Activated CD8-positive, alpha-beta memory T cell treated with anti-CD3 and anti-CD28 coated beads for 24 hours (primary cell): ENCODE measurements around the gene ZC3H10.

Source experiments
- DNase-seq: peaks from one replicate; pipeline ENCODE4 v3.0.0-alpha.2; 2020

The ZC3H10 gene

DNA sequence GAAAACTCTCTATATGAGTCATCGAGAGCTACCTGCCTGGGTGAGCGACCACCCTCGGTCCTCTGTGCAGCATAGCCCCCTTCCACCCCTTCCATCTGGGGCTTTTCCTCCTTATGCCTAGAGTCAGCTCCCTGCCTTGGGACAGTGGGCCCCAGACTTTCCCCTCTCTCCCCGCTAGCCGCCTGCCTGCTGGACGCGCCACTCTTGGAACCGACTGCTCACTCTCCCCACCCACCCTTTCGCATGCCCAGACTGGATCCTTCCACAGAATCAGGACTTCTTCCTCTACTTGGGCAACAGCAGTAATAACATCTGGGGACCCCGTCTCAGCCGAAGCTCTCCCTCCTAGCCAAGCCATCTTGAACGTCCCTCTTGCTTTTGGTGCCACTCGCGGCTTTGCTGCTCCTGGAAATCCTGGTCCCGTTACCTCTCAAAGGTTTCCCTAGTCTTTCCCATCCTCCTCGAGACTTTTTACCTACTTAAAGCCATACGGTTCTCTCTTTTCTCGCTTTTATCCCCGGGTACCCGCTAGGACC, 10.7 kb downstream of the ZC3H10 start:
- DNase-seq: peak; percentile 80

DNA sequence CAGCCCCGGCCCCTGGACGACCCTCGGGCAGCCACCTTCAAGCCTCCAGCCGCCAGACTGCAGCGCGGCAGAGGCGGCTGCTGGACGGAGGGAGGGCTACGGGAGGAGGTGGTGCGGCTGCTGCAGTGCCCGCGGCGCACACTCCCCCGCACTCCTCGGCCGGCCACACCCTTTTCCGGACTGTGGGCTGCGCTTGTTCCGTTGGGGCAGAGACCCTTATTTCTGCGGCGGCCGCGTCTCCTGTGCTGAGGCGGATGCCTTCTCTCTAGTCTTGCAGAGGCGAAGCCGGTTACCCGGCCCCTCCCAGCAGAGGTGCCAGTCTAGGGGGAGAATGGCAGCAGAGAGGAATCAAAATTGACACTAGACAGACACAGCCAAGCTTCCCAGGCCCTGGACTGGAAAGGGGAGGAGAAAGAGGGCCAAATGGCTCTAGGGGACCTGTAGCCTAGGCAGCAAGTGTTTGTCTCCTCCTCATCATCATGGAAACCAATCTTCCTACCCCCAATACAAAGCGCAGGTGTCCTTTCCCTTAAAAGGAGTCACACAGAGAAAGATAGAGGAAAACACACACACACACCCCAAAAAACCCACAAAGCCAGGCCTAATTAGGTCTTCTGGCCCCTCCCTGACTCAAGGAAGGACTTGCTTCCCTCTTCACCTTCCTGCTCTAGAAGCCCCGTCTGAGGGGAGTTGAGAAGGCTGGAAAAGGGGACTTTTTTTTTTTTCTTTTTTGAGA, 11.3 kb downstream of the ZC3H10 start:
- peak; percentile 89 for DNase-seq

DNA sequence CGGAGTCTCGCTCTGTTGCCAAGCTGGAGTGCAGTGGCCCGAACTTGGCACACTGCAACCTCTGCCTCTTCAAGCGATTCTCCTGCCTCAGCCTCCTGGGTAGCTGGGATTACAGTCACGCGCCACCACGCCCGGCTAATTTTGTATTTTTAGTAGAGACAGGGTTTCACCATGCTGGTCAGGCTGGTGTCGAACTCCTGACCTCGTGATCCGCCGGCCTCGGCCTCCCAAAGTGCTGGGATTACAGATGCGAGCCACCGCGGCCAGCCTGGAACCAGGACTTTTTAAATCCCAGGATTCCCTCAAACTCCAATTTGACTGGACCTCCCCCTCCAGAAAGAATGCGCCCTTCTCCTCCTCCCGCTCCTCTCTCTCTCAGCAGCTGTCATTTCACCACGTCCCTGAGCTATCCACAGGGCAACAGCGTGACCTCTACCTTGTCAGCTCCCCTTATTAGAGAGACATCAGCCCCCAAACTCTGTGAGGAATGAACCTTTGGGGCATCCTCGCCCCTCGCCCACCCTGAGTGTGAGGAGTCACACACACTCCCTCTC, 12.0 kb downstream of the ZC3H10 start:
- no peak for DNase-seq

DNA sequence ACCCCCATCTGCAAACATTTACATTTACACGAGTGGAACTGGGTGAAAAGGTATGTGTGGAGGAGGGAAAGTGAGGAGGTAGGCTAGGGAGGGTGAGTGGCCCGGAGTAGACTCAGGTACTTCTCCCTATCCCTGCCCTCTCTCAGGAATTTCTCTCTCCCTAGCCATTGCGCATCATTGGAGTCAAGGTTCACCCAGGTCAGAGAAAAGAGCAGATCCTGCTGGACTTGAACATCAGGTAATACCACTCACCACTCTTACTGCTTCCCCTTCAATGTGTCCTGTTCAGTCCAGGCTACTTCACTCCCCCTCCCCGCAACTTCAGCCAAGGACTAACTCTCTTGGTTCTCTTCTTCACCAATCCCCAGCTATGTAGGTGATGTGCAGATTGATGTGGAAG, 12.8 kb downstream of the ZC3H10 start:
- DNase-seq: no peak

DNA sequence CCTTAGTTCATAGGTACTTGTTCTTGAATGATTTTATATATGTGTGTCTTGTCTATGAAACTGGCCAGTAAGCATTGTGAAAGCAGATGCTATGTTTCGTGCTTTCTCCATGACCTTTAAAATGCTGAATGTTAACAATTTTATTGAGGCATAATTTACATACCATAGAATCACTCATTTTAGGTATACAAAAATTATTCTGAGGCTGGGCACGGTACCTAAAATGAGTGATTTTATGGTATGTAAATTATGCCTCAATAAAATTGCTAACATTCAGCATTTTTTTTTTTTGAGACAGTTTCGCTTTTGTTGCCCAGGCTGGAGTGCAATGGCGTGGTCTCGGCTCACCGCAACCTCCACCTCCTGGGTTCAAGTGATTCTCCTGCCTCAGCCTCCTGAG, 16.8 kb downstream of the ZC3H10 start:
- DNase-seq: no peak

DNA sequence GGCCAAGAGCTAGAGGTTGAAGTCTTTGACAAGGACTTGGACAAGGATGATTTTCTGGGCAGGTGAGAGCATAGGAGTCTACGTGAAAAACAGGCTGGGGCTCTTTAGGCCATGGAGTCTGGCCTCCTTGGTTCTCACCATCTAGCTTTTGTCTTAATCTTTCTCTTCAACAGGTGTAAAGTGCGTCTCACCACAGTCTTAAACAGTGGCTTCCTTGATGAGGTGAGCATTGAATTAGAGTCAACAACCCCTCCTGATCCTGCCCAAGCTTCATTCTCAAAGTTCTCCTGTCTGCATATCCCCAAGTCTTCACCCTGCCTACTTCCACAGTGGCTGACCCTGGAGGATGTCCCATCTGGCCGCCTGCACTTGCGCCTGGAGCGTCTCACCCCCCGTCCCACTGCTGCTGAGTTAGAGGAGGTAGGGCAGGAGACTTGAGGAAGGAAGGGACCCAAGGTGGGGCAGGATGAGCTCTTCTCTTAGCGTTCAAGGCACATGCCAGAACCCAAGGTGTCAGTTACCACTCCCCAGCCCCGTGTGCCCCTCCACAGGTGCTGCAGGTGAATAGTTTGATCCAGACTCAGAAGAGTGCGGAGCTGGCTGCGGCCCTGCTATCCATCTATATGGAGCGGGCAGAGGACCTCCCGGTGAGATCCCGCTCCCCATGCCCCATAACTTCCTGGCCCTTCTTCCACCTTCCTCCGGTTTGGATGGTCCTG, 19.9 kb downstream of the ZC3H10 start:
- no peak for DNase-seq

DNA sequence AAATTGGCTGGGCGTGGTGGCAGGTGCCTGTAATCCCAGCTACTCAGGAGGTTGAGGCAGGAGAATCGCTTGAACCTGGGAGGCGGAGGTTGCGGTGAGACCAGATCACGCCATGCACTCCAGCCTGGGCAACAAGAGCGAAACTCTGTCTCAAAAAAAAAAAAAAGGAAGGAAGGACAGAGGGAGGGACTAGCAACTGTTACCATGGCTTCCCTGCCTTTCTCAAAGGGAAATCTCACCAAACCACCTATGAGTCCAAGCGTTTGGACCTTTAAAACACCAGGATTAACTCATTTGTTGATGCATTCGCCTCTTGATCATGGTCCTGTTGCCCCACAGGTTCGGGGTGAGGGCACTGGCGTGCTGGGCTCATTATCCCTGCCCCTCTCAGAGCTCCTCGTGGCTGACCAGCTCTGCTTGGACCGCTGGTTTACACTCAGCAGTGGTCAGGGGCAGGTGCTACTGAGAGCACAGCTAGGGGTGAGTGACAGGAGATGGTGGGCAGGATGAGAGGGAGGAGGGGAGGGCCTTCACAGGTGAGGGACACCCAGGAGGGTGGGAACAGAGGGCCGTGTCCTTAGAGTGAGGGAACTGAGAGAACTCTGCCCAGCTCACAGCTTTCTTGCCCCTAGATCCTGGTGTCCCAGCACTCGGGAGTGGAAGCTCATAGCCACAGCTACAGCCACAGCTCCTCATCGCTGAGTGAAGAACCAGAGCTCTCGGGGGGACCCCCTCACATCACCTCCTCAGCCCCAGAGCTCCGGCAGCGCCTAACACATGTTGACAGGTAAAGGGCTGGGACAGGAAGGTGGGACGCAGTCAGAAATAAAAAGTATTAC, 24.1 kb downstream of the ZC3H10 start:
- no peak for DNase-seq

DNA sequence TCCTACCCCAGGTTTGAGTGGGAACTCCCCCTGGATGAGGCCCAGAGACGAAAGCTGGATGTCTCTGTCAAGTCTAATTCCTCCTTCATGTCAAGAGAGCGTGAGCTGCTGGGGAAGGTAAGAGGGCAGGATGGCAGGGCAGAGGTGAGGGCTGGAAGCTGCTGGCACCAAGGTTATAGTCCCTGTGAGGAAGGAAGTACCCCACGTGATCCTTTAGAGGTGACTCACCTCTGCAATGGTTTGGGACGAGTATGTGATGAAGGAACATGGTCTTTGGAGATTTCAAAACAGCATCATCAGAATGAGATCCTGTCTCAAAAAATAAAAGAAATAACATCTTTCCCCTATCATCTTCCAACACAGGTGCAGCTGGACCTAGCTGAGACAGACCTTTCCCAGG, 25.2 kb downstream of the ZC3H10 start:
- DNase-seq: no peak

DNA sequence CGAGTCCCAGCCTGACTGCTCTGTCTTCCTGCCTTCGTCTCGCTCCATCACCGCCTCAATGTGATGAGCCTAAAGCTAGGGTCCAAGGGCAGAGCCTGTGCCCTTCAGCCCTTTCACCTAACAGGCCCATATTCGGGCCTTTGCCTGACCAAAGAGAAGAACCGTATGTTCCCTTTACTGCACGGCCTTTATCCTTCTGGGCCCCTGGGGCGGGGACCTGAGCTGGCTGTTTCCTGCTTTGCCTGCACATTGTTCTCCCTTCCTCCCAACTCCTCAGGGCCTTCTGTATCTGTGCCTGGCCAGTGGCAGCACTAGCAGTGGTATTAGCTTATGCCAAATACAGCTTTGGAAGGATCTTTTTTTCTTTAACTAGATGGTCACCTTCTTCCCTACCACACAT, 25.8 kb downstream of the ZC3H10 start:
- no peak for DNase-seq

DNA sequence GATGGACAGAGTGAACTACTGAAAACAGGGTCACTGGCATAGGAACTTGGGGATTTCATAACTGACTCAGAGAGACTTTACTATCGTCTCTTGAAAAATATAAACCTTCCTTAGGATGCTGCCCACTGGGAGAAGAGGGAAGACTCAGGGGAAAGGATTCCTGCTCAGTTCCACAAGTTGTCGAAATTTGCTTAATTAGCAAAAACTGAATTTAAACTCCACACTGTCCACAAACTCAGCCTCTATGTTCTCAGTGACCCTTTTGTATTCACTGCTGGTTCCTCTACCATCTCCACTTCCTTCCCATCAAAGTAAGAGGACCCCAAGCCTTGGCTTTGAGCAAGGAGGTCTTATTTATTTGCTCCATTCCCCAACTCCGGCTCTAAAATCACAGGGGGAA, 27.2 kb downstream of the ZC3H10 start:
- no peak for DNase-seq

DNA sequence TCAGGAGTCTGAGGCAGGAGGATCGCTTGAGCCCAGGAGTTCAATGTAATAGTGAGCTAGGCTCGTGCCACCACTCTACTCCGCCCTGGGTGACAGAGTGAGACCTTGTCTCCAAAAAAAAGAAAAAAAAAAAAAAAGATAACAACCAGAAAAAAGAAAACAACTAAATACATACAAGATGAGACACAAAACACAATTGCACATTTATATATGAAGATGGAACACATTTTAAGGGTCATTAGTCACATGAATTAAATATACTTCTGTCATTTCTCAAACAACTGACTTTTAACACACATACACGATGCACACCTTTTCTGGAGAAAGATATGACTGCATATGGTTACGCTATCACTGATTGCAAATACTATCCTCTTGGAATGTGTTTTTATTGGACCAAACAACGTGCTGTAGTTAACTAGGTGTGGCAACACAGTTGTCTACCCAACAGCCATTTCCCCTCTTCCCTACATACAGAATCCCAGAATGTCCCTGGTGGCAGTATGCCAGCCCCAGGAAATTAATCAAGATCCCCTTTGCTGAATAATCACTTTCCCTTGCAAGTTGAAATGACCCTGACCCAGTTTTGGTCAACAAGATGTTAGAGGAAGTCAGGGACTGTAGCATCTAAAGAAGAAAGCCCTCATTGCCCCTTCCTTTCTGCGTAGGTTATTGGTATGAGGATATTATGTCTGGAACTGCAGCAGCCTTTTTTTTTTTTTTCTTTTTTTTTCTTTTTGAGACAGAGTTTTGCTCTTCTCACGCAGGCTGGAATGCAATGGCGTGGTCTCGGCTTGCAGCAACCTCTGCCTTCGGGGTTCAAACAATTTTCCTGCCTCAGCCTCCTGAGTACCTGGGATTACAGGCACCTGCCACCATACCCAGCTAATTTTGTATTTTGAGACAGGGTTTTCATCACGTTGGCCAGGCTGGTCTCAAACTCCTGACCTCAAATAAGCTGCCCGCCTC, 28.7 kb downstream of the ZC3H10 start:
- no peak for DNase-seq

DNA sequence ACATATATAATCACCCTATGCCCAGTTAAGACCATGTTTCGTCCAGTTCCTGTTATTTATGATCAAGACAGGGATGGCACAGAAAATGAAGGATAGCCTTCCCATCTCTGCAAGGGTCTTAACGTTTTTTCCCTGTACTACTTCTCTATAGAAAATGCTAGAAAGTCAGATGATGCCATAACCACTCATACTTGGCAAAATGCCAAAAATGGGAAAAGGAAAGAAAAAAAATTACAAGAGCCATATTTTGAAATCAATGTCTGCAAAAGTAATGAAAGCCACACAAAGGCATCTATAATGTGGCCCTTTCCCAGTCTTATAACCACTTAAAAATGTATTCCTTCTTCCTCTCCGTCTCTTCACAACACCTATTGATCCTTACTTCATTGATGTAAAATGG, 32.5 kb downstream of the ZC3H10 start:
- DNase-seq: no peak

DNA sequence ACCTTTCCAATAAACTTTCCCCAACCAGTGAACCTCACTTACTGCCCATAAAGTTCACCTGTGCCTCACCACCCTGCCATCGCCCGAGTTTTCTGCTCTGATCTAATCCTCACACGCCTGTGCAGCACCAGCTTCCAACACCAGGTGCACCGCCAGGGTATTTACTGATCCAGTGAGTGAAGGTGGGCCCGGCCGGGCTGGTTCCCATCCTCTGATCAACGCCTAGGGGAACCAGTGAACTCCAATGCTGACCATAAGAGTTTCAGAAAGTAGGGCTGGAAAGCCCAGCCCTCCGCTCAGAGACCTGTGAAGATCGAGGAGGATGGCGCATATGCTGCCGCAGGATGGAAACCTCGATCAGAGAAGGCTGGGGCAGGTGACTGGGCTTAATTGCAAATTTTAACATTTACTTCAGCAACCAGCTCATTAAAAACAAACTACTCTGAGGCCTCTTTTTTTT, 33.6 kb downstream of the ZC3H10 start:
- peak; percentile 86 for DNase-seq

DNA sequence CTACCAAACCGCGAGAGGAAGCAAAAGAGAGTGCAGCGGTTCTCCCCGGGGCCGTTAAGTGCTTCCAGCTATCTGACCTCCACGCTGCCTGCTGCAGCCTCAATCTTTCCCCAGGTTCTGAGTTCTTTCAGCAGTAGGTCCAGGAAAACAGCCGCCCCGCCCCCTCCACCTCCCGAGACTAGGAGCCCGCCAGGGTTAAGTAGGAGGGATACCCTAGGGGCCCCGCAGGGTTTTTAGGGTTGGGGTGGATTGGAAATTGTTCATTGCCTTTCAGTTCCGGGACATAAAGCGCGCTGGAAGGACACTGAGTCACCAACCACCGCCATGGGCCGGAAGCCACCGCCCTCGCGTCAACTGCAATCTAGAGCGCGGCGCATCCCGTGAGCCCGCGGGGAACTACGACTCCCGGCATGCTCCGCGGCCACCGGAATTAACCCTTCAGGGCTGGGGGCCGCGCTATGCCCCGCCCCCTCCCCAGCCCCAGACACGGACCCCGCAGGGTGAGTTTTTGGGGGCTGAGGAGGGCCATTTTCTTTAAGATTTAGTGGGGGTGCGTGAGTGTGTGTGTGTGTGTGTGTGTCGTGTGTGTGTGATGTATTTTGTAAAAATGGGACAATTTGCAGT, 34.2 kb downstream of the ZC3H10 start, which contains the start of gene MYL6B:
TSS of gene MYL6B (plus strand) at position 456 of the 624 bp plus-strand sequence. CDS start 1,332 bp downstream, outside the sequence.
- peak; percentile 95 for DNase-seq

DNA sequence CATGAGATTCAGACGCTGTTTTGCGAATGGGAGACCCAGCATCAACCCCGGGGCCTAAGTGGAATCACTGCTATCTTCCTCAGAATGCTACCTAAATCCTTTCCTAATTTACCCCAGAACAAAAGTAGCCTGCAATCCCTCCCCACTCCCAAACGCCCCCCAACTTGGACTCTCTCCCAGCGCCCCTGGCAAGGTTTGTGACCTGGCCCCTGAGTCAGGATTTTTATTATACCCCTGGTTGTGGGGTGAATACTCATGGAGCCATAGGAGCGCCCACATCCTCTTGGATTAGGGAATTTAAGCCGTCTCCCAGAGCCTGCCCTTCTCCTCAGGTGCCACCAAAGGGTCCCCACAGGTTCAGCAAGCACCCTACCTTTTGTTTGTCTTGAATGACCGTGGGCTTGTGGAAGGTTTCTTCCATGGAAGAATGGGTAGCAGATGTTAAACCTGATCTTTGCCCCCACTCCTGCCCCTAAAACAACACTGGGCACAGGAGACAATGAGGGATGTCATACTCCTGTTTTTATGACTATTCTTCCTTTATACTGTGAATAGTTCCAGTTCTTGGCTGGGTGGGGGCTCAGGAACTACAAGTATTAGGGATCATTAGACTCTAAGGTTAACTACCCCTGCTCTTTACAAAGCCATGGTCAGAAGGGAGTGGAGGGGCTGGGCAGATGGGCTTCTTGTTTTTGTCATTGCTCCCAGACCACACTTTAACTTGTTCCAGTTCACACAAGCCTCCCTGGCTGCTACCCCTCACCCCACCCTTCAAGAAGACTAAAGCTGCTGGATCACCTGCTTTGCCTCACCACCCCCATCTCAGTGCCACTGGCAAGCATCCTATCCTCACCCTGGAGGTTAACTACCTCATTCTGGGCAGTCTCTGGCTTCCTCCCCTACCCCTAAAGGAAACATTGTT, 35.0 kb downstream of the ZC3H10 start:
- no peak for DNase-seq

DNA sequence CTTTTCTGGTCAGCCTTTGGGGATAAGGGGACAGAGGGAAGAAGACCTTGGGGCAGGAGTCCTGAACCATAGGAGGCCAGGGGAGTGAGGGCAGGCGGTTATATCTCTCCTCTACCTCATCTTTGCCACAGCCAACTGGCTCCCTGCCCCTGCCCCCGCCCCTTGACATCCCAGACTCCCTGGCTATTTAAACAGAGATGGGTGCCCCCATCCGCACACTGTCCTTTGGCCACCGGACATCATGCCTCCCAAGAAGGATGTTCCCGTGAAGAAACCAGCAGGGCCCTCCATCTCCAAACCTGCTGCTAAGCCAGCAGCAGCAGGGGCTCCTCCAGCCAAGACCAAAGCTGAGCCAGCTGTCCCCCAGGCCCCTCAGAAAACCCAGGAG, 35.6 kb downstream of the ZC3H10 start:
- DNase-seq: no peak

DNA sequence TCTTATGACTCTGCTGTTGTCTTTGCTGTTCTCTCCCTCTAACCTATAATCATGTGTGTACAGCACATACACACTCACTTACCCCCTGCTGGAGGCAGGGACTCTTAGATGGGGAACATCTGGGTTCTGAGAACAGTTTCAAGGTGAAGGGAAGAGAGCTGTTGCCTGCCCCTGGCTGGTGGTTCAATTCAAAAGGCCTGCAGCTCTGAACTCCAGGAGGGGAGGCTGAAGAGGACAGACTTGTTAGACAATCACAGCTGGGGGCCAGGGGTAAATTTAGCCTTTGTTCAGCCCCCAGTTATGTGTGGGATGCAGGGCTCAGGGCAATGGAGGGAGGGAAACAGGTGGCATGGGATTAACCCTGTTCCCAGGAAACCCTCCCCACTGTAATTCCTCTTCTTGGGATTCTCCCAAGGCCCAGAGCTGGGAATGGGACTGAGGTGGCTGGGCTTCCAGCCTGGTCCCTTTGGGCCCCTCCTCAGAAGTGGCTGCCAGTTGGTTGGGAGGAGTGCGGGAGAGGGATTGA, 36.2 kb downstream of the ZC3H10 start:
- no peak for DNase-seq

DNA sequence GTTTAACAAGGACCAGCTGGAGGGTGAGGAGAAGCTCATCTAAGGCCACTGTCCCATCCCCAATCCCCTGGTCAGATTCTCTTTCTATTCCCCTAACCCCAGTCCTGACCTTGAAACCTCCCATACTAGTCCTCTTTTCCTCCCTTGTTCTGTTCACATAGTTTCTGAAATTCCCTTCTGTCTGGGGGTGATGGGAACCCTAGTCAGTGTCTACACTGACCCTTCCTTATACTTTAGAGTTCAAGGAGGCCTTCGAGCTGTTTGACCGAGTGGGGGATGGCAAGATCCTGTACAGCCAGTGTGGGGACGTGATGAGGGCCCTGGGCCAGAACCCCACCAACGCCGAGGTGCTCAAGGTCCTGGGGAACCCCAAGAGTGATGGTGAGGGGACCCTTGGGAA, 36.8 kb downstream of the ZC3H10 start:
- no peak for DNase-seq

DNA sequence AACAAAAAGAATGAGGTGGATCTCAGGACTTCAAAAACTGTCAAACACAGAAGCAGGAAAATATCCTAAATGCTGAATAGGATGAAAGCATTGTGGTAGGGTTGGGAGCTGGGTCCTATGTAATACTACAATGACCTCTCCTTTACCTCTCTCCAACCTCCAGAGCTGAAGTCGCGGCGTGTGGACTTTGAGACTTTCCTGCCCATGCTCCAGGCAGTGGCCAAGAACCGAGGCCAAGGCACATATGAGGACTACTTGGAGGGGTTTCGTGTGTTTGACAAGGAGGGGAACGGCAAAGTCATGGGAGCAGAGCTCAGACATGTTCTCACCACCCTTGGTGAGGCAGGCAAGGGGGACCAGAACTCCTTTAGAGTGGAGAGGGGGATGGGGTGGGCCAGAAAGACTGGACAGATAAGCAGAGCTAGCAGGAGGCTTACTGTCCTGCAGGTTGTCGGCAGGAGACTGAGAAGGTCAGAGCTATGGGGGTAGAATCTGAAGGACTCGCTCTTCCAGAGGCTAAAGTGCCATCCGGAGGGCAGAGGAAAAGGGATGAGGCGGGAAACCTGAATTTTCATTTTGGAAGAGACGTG, 37.3 kb downstream of the ZC3H10 start:
- DNase-seq: no peak
